DMS153 (cell line): ENCODE data around the gene CDC26.
A peak's percentile ranks its signal among the peaks of the same experiment; 100 is the strongest.
"Not testable (repeated sequence)": the region's sequence is repeated elsewhere in the genome, so short reads cannot be mapped to it uniquely, and the experiment has no call there.

ENCODE experiments used
- DNase-seq: peaks from one replicate; lab custom pipeline; 2025; lab: John Stamatoyannopoulos, UW

The CDC26 gene

DNA sequence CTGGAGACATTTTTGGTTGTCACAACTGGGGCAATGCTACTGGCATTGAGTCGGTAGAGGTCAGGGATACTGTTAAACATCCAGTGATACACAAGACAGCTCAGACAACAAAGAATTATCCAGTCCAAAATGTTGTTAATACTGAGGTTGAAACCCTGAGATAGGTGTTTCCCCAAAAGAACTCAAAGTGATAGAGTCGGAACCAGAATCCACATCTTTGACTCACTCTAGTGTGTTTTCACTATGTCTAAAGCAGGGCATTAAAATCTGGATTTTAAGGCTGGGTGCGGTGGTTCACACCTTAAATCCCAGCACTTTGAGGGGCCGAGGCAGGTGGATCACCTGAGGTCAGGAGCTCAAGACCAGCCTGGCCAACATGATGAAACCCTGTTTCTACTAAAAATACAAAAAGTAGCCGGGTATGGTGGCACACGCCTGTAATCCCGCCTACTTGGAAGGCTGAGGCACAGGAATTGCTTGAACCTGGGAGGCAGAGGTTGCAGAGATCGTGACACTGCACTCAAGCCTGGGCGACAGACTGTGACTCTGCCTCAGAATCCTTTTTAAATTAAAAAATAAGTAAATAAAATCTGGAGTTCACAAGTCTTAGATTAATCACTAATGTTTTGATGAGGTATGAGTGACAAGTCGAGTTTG lies 37.0 kb downstream of the CDC26 start:
- DNase-seq, result no peak

DNA sequence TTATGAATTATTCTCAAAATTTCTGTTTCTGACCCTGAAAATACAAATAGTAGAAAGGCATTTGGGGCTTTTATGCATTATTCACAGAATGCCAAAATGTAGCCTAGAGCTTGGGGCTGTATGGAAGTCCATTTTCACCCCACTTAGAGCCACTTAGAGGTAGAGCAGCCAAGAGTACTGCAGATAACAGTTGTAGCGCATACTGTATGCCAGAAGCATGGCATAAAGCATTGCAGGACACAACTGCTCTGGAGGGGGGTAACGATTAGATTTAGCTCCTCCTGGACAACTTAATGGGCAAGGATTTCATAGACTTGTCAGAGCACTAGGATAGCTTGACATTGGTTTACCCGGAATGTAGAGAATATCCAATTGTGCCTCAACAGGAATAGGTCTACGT lies 38.3 kb downstream of the CDC26 start:
- no peak for DNase-seq

DNA sequence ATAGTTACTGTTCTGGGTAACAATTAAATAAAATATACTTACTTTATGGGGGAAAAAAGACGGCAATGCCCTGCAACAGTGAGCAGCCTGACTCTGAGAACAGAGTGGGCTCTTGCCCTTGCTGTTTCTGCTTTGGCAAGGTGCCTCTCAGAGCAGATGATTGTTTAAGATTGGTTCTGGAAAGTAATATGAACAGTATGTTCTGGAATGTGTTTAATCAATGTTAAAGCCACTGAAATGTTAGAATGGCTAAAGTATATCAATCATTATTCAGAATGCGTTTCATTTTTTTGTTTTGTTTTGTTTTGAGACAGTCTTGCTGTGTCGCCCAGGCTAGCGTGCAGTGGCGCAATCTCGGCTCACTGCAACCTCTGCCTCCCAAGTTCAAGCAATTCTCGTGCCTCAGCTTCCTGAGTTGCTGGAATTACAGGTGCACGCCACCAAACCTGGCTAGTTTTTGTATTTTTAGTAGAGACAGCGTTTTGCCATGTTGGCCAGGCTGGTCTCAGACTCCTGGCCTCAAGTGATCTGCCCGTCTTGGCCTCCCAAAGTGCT lies 39.6 kb downstream of the CDC26 start:
- DNase-seq, result not testable (repeated sequence)

DNA sequence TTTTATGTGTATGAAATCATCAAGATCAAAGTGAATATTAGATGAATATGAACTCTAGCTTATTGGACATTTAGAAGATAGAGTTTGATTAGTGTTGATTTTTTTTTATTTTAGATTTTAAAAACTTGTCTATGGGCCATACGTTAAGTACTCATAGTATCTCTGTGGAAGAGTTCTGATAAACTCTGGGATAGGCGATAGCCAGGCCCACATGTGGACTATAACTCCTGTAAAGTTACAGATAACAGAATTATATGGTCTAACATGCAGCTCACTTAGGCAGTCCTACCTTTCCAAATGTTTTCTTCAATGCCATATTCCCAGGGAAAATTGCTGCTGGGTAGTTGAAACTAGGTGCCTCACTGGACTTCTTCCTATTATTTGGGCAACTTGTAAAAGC lies 43.7 kb downstream of the CDC26 start:
- DNase-seq, result no peak

DNA sequence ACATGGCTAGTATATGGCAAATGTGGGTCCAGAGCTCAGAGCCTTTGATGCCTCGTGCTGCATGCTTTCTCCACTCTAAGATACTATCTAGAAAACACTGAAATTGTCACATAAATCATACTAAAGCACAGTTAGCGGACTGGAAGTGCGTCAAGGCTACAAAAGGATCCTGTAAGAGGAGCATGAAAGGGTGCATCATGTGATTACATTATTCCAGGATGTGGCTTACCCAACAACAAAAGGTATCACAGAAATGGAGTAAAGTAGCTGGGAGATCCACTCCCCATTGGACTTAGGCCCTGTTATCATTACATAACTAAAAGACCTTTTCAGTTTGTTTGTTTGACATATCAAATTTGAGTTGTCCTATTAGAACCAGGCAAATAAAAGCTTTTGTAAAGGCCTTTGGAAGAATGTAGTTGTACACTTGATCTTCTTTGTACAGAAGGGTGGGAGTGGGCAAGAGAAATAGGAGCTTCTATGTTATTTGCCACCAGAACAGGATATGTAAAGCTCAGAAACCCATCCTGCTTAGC lies 47.2 kb downstream of the CDC26 start:
- DNase-seq, result peak; percentile 77

DNA sequence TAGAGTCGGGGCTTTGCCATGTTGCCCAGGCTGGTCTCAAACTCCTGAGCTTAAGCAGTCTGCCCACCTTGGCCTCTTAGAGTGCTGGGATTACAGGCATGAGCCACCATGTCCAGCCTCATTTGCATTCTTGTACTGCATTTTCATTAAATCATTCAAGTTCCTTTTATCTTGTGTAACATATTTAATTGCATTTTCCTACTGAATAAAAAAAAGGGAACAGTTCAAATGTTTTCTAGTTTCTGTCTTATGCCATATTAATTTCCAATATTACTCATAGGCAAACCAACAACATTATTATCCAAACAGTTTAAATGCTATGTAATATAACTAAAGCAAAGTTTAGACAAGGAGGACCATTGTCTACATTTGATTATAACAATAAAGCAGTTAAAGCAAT lies 47.9 kb downstream of the CDC26 start:
- no peak for DNase-seq

DNA sequence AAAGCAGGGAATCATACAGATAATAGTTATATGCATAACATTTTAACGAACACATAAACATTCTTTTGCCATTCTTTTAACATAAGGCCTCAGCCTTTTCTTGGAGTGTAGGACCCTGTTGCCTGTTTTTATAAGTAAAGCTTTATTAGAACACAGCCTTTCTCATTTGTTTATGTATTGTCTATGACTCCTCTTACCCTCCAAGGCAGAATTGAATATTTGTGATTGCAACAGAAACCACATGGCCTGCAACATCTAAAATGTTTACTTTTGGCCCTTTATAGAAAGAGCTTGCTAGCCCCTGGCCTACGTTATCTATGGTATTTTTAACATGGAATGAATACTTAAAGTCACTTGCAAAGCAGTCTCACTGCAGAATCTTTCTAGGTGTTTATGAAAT lies 51.4 kb downstream of the CDC26 start:
- DNase-seq, result no peak

DNA sequence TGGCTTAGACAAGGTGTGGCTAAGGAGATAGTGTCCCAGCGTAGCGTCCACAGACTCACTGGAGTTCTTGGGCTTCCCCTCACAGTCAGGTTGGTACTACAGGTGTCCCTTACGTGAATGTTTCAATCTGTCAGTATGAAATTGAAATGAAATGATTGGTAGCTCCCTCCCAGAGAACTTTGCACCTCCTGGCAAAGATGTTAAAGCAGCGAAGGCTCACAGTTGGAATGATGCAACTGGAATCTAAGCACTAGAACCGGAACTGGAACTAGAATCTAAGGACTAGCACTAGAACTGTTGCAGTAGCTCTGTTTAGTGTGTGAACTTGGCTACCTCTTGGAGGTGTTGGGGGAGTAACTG lies 52.9 kb downstream of the CDC26 start:
- DNase-seq, result no peak

DNA sequence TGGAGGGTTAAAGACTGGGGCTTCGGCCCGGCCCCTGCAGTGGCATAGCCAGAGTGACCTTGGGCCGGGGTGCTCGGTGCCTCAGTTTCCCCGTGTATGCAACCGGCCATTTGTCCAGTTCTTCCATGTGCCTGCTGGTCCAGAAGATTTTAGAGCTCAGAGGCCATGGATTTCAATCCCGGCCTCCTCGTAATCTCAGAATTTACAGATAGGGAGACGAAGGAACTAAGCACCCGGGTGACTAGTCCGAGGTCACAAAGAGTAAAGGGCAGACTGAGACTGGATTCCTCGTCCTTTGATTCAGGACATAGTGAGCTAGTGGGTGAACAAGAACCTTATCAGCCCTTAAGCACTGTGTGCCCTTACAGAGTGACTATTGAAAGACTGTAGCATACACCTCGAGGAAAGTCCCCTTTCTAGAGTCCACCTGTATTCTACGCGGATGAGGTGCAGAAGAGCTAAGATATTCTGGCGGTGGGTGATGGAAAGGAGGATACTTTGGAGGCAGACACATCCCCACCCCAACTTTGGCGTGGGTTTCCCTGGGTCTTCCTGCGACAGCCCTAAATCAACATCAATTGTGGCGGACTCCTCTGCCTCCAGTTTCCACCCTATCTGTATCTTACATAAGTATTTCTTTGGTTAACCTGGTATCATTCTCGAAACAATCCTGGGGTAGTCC lies 53.4 kb downstream of the CDC26 start:
- DNase-seq, result no peak

DNA sequence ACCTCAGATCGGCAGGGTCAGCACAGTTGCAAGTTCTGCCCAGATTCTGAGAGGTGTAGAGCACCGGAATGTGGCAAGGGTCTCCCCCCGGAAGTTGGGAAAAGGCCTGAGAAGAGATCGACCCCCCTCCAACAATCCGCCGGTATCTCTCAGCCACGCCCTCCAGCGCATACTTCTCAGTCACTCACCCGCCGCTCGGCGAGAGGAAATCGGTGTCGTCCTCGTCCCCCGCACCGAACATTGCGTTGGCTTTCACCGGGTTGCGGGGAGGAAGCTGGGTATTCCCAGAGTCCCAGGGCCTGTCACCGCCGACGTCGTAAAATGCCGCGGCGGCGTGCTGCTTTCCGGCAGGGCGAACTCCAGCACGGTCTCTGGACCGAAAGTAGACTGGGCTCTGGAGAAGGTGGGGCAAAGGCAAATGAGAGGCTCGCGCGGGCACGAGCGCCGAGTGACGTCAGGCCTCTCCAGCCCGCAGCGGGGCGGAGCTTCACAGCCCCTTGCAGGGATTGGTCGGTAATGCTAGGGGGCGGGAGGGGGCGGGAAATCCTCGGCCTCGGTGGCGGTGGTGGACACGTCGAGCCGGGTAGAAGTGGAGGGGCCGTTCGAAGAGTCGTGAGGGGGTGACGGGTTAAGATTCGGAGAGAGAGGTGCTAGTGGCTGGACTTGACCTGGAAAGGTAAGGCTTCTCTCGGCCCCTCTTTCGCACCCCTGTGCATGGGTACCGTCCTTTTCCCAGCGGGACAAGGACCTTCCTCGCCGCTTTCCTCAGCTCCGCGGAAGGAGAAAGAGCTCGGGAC lies 54.2 kb downstream of the CDC26 start, which contains the start of the genes FKBP15 and SLC31A1:
FKBP15 (minus strand) TSS at position 275 of the 797 bp plus-strand sequence; CDS start at position 241, 34 bp downstream.
SLC31A1 (plus strand) TSS at position 542 of the 797 bp plus-strand sequence. CDS start 34,605 bp downstream, outside the sequence.
- peak; percentile 96 for DNase-seq

DNA sequence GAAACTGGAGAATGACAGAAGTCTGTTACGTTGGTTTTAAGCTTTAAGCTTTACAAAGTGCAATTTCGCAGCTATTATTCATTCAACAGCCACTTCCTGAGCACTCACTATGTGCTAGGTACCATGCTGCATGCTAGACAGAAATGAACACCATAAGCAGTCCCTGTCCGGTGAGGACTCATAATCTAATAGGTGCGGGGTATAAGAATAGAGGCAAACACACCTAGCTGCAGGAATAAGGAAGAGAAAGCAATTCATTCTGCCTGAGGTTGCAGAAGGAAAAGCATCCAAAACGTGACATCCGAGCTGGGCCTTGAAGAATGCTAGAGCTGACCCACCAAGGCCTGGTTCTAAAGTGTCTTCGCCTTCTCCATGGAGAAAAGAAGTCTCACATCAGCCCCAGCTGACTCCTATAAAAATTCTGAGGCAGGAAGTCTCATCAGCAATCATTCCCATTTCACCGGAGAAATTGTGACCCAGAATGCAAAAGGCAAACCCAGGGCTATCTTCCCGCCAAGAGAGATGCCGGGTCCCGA lies 54.8 kb downstream of the CDC26 start:
- no peak for DNase-seq

DNA sequence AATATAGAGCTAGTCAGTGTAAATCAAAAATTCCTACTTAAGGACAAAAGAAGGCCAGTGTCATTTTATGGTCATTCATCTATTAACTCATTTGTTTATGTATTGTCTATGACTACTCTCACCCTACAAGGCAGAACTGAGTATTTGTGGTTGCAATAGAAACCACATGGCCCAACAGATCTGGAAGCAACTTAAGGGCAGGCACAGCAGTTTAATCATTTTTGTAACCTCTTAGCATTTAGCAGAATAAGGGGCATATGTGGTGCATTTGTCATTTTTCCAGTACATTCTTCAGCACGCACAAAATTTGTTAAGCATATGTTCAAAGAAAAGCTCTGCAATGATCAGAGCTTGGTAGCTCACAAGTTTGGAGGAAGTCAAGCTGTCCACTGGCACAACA lies 55.4 kb downstream of the CDC26 start:
- DNase-seq, result no peak

DNA sequence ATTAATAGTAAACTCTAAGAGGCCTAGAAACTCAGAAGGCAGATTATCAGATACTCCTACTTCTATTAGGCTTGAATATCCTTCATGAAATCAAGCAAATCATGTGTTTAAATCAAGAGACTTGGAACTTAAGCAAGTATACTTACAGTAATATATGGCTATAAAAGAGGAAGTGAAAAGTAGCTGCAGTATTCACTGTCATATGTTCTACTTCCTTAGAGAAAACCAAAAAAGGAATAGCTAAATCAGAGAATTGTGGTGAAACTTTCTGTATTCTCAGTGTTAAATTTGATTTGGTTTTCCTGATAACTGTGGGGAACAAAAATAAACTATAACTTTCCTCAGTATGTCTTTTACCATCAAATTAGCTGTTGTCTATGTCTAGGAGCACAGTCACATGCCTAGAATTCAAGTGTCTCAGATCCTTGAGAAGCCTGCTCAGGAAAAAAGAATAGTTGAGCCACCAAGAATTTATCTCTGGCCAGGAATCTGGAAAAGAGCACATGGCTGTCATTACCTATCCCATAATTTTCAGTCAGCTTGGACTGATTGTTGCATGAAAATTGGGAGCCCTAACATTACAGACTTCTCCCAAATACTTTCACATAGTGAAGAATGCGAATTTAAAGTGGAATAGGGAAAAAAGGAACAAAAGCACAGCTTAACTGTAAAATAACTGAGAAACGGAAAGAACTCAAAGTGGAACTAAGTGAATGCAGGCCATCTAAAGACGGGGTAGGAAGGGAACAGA lies 56.0 kb downstream of the CDC26 start:
- DNase-seq, result no peak
